ENCODE measurements around the gene PLPP4.

DNA sequence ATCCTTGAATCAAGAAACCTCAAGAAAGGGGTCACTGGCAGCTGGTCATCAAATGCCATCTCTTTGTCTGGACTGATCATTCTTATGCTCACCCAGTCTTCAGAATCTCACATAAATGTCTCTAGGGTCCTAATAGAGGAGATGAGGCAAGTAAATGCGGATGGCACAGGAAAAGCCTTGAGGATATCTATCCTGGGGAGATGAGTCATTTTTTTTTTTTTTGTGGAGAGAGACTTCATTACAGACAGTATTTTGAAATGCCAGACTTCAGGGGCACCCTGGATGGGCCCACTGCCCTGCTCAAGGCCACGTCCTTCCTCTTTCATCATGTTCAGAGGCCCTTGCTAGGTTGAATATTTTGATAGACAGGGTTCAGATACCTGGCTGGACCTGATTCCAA is 19.5 kb upstream of the PLPP4 start:
- TF ChIP-seq, protein P1, sequence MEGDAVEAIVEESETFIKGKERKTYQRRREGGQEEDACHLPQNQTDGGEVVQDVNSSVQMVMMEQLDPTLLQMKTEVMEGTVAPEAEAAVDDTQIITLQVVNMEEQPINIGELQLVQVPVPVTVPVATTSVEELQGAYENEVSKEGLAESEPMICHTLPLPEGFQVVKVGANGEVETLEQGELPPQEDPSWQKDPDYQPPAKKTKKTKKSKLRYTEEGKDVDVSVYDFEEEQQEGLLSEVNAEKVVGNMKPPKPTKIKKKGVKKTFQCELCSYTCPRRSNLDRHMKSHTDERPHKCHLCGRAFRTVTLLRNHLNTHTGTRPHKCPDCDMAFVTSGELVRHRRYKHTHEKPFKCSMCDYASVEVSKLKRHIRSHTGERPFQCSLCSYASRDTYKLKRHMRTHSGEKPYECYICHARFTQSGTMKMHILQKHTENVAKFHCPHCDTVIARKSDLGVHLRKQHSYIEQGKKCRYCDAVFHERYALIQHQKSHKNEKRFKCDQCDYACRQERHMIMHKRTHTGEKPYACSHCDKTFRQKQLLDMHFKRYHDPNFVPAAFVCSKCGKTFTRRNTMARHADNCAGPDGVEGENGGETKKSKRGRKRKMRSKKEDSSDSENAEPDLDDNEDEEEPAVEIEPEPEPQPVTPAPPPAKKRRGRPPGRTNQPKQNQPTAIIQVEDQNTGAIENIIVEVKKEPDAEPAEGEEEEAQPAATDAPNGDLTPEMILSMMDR (IDR thresholded peaks at IDR 0.05): no peak
- no peak for TF ChIP-seq ZFX (IDR thresholded peaks at IDR 0.05; ENCODE audit: borderline replicate concordance)
